Dedifferentiated amniotic fluid mesenchymal stem cell (primary cell): ENCODE measurements around the gene RPS4Y1.
"Not testable (repeated sequence)": the region's sequence is repeated elsewhere in the genome, so short reads cannot be mapped to it uniquely, and the experiment has no call there.

Experiments used
- DNase-seq: peaks from one replicate; pipeline ENCODE4 v3.0.0-alpha.2; 2016; ENCODE audit errors: extremely low spot score

RPS4Y1 gene

DNA sequence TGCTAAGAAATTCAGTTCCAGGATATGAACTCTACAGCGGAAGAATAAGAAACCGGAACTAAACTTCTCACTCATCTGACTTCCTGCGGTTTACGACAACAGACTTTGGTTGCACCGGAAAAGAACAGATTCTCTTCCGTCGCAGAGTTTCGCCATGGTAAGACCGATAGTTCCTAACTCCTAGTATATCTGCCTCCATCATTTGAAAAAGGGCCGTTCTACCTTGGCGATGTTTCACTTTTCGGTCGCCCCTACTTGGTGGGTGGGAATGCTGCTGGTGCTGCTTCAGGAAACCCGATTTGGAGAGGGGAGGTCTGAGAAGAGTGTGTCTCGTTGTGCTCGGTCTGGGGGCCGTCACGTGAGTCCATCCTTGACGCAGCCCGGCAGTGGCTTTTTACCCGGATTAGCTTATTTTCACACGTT, at the start of gene RPS4Y1:
TSS of gene RPS4Y1 (plus strand) at position 132 of the 423 bp plus-strand sequence. CDS start at position 155, 23 bp downstream.
- no peak for DNase-seq

DNA sequence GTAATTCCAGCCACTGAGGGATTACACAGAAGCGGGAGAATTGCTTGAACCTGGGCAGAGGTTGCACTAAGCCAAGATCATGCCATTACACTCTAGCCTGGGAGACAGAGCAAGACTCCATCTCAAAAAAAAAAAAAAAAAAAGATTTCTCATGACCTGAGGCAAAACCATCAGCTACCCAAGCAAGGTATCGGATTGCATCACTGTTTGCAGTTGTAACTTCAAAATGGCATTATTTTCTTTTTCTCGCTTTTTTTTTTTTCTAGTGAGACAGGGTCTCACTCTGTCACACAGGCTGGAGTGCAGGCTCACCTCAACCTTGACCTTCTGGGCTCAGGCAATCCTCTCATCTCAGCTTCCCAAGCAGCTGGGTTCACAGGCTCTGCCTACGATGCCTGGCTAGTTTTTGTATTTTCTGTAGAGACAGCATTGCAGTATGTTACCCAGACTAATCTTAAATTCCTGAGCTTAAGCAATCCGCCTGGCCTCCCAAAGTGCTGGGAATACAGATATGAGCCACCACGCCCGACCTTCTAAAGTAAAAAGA, 44.4 kb upstream of the RPS4Y1 start:
- no peak for DNase-seq

DNA sequence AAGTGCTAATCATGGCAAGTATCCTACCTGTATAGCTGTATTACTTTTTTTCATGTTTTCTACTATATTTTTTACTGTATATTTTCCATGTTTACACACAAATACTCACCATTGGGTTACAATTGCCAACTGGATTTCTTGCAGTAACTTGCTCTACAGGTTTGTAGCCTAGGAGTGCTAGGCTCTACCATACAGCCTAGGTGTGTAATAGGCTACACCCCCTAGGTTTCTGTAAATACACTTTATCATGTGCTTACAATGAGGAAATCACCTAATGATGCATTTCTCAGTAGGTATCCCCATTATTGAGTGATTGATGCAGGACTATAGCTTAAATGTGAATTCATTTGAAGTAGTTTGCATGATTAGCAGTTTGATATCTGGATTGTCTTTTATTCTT, 43.4 kb upstream of the RPS4Y1 start:
- no peak for DNase-seq

DNA sequence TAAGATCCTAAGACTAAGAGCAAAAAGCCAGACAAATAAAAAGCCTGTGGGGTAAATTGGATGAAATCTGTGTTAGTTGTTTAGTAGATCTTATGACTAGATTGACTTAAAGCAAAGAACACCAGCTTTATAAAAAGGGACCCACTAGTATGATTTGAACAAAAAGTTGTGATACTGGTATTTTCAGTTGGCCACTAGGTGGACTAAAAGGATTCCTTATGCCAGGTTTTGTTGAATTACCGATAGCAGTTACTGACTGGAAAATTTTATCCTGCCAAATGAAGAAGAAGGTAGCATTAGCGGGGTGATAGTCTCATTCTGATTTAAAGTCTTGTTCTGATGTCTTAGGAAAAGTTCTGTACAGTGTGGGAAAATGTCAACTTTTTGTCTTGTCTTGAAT, 41.2 kb upstream of the RPS4Y1 start:
- no peak for DNase-seq

DNA sequence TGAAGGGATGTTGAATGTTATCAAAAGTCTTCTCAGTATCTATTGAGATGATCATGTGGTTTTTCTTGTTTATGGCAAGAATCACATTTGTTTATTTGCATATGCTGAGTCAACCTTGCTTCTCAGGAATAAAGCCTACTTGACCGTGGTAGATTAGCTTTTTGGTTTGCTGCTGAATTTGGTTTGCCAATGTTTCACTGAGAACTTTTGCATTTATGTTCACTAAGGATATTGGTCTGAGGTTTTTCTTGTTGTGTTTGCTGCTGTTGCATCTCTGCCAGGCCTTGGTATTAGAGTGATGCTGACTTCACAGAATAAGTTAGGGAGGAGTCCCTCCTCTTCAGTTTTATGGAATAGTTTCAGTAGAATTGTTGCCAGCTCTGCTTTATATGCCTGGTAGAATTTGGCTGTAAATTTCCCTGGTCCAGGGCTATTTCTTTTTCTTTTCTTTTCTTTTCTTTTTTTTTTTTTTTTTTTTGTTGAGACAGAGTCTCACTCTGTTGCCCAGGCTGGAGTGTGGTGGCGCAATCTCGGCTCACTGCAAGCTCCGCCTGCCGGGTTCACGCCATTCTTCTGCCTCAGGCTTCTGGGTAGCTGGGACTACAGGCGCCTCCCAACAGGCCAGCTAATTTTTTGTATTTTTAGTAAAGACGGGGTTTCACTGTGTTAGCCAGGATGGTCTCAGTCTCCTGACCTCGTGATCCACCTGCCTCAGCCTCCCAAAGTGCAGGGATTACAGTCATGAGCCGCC, 24.1 kb upstream of the RPS4Y1 start:
- DNase-seq: not testable (repeated sequence)

DNA sequence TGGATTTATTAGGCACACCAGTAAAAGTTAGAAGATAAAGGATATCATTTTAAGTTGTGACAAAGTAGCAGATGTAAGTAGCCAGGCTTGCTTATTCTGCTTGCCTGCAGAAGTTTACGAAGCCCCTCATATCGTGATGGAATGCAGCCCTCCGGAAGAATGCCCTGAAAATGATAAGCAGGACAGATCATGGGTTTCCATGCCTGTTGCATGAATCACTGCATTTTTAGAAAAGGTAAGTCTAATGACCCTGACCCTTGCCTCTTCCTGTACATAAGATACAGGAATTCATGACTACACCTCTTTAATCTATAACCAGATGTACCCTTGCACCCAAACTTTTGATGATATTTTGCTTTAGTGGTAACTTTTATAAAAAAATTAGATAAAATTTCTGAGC, 16.9 kb upstream of the RPS4Y1 start:
- no peak for DNase-seq

DNA sequence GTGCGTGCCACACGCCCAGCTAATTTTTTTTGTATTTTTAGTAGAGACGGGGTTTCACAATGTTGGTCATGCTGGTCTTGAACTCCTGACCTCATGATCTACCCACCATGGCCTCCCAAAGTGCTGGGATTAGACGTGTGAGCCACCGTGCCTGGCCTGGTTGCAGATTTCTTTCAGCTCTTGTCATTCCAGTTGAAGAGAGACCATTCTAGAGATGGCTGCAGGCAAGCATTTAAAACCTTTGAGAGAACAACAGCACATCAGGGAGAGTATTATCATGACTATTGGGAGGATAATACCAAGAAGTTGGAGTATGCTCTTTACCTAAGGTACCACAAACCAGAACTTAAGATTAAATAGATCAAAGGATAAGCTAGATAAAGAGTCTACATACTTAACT, 12.9 kb upstream of the RPS4Y1 start:
- DNase-seq: no peak

DNA sequence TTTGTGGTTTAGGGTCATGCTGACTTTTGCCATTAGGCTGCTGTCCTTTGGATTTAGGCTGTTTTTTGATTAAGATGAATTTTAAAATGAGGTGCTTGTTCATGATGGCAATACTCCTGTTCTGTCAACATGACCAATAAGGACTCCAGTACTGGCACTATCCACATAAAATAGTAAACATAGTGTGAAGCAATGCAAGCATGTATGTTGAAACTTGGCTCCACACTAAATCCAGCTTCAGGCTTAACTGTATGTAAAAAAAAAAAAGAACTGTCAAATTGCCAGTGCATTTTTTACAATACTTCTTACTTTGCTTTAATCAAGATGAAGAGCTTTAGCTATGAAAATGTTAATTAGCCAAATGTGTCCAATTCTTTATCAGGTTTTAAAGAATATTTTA, 6.2 kb upstream of the RPS4Y1 start:
- no peak for DNase-seq

DNA sequence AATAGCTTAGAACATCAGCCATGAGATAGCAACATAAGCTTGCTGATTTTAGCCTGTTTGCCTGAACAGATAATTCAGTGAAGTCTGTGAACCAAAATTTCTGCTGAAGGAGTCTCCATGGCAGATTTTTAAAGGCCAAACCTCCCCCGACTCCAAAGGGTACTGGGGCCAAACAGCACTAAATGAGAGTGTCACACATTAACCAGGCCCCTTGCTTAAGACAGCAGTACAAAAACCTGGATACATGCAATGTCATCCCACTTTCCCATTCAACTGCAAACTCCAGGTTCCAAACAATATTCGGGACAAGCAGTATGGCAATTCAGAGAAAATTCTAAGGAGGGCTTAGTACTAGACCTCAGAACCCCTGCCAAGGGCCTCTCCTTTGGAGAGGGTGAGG, 4.3 kb upstream of the RPS4Y1 start:
- no peak for DNase-seq

DNA sequence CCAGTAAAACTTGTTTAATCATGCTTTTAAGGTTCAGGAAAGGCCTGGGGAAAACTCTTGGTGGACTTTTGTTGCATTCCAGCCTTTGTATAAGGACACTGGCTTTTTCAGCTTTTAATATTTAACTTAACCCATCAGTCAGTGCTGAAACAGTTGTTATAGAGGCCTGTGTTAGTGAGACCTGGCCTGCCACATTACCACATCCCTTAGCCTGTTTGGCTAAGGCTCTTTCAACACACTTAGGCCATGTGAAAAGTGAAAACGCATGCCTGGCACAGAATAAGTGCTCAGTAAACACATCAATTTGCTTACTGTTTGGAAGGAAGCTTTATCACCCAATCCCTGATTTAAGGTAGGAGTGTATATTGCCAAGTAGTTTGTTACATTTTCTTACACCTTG, 3.5 kb upstream of the RPS4Y1 start:
- no peak for DNase-seq

DNA sequence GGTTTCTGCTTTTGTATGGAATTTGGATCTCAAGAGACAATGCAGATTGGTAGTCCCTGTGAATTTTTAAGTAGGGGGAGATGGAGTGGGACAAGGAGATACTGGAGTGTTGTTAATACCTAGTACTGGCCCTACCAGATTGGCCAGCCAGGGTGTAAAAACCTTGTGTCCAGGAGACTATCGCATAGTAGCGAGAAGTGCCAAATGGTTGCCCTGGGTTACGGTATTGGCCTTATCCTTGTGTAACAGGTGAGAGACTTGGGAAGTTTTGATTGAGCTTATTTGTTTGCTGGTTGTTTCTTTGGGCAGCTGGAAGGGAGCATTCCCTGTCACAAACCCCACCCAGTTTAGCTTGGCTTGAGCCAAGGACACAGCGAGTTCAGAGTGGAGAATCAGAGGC, 5.4 kb downstream of the RPS4Y1 start:
- DNase-seq: no peak

DNA sequence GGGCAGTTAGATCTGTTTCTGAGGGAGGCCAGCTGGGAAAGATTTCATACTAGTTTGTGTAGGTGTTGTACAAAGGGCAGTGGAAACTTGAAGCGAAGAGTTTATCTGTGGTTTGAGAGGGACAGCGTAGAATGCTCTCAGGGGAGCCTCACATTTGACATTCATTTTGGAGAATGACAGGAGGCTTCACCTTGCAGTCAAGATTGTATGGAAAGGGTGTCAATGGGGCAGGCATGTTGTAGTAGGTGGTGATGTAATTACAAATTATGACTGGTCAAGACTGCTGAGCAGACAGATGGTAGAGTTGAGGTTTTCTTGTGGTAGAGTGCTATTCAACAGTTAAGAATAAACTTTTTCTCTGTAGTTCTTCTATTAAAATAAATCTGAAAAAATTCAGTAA, 7.0 kb downstream of the RPS4Y1 start:
- DNase-seq: no peak

DNA sequence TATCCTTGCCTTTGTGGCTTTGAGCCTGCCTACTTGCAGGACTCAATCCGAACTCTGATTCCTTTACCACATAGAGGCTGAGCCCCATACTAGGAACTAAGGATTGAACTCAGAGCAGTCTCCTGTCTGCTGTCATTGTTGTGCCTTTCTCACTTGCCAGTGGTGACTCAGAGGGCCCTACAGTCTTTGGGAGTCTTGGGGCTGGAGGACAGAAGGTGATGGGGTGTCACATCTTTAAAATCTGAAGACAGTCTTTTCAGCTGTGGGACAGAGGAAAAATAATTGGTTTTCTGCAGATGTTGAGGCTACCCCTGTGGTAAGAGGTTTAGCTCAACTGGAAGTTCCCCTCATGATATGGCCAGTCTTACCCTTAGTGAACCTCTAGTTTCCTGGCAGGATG, 8.0 kb downstream of the RPS4Y1 start:
- no peak for DNase-seq

DNA sequence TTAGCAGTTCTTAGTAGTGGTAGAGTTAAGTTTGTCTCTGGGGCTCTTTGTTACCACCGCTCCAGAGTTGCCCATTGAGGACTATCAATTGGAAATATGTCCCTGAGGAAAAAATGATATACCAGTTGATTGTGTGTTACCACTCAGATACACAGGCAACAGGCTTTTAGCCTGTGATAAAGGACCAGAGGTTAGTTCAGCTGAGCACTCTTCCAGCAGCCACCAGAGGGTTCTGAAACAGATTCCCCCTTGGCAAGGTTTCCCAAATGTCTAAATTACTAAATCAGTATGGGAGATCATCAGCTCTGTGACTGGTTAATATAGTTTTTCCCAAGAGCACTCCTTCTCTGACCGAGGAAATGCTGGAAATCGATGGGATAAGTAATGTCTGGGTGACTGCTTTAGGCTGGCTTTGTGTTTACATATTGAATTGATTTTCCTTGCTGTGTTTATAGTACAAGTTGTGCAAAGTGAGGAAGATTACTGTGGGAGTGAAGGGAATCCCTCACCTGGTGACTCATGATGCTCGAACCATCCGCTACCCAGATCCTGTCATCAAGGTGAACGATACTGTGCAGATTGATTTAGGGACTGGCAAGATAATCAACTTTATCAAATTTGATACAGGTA, 12.9 kb downstream of the RPS4Y1 start:
- DNase-seq: no peak

DNA sequence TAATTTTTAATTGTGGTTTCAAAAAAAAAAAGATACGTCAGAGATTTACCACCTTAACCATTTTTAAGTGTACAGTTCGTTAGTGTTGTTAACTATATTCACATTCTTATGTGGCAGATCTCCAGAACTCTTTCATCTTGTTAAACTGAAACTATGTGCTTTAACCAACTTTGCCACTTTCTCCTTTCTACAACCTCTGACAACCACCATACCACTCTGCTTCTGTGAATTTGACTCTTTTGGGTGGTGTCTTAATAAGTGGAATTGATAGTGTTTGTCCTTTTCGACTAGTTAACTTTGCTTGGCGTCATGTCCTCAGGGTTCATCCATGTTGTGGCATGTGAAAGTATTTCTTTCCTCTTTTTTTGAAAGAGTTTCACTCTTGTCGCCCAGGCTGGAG, 15.7 kb downstream of the RPS4Y1 start:
- no peak for DNase-seq

DNA sequence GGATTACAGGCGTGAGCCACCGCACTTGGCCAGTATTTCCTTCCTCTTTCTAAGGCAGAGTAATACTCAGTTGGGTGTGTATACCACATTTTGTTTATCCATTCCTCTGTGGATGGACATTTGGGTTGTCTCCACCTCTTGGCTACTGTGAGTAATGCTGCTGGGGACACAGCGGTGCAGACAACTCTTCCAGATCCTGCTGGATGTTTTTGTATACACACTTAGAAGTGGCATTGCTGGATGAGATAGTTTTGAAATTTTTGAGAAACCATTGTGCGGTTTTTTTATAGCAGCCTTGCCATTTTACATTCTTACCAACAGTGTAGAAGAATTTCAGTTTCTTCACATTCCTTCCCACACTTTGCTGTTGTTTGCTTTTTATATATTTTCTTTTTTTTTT, 16.3 kb downstream of the RPS4Y1 start:
- DNase-seq: no peak

DNA sequence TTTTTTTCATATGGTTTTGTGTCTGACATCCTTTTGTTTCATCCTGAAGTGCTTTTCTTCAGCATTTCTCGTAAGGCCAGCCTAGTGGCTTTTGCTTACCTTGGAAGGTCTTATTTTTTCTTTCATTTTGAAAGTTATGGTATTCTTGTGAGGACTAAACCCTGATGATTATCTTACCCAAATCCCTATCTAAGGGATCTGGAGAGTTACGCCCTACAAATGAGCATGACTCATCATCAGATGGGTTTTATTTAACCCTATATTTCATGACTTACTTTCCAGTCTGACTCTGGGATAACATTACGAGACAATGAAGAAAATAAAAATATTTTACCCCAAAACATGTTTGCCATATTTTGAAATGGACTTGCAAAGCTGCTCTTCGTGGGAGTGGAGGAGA, 18.4 kb downstream of the RPS4Y1 start:
- DNase-seq: no peak

DNA sequence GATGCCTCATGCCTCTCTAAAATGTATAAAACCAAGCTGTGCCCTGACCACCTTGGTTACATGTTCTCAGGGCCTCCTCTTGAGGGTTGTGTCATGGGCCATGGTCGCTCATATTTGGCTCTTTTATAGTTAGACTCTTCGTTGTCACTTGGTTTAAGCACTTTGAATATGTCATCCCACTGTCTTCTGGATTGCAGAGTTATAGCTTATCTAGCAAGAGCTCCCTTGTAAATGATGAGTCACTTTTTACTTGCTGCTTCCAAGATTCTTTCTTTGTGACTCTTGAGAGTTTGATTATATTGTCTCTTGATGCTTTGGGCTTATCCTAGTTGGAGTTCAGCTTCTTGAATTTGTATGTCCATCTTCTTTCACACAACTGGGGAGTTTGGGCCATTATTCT, 19.1 kb downstream of the RPS4Y1 start:
- no peak for DNase-seq

DNA sequence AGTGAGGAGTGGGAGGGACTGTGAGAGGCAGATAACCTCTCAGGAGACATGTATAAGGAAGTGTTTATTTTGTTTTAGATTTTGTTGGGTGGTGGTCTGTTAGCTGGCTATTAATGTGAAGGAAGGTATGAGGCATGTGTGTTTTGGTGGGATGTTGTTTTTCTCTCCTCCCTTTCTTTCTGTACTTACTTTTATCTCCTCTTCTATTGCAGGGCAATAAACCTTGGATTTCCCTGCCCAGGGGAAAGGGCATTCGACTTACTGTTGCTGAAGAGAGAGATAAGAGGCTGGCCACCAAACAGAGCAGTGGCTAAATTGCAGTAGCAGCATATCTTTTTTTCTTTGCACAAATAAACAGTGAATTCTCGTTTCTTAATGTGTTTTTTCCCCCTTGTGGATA, 25.2 kb downstream of the RPS4Y1 start:
- DNase-seq: no peak

DNA sequence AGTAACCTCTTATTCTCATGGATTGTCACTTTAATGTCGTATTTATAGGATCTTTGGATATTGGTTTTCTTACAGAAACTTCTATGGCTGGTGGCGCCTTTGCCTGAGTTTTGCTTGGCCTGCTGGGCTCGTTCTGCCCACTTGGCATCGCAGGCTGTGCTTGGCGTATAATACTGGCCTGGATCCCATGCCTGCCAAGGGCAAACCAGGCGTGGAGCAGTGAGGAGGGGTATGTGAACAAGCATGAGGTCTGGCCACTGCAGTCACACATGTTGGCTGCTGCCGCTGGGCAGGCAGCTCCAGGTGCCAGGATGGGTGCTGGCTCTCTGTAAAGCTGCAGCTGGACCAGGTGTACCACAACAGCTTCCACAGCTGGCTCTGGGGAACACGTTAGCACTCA, 26.1 kb downstream of the RPS4Y1 start:
- DNase-seq: no peak

DNA sequence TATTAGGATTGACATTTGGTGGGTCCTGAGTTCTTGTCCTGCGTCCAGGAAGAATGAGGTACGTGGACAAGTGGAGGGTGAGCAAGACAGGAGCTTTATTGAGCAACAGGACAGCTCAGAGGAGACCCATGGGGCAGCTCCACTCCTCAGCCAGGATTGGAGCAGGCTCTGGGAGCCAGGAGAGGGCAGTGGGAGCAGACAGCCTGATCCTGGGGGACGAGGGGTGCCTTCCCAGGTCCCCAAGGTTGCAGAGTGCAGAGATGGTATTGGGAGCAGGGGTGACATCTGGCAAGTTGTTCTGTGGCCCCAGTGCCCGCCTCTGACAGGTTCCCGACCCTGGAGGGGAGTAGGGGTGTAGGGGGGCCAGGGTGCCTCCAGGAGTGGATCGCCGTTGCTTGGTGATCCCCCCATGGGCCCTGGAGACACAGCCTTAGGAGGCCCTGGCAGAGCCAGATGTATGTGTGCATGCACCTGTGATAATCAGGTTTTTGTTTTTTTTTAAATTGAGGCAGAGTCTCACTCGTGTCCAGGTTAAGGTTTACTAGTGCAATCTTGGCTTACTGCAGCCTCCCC, 26.7 kb downstream of the RPS4Y1 start:
- DNase-seq: no peak

DNA sequence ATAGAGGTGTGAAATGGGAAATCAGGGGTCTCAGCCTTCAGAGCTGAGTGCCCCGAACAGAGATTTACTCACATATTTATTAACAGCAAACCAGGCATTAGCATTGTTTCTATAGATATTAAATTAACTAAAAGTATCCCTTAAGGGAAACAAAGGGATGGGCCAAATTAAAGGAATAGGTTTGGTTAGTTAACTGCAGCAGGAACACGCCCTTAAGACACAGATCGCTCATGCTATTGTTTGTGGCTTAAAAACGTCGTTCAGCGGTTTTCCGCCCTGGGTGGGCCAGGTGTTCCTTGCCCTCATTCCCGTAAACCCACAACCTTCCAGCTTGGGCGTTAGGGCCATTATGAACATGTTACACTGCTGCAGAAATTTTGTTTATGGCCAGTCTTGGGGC, 30.8 kb downstream of the RPS4Y1 start:
- DNase-seq: not testable (repeated sequence)

DNA sequence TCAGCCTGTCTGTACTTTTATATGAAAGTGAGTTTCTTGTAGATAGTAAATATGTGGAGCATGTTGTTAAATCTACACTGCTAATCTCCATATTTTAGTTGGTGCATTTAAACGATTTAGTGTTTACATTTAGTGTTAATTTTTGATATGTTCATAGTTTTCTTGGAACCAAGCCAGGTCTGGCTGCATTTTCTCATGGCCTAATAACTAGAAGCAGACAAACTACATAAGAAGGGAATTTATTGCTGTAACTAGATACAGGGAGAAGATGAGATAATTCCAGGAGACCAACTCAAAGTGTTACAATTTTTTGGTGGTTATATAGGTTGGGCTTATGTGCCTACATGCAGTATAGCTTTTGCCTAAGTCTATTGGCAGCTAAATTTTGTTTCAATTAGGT, 32.8 kb downstream of the RPS4Y1 start:
- DNase-seq: no peak
